ENCODE results near the gene STAG2. TPM values are rescaled to one million over a fixed set of nuclear protein-coding genes. Genes with fewer than 3 reads are reported as not detected.

STAG2 gene
- total RNA-seq, 1 donor from 2014 or later = 70.7 TPM

DNA sequence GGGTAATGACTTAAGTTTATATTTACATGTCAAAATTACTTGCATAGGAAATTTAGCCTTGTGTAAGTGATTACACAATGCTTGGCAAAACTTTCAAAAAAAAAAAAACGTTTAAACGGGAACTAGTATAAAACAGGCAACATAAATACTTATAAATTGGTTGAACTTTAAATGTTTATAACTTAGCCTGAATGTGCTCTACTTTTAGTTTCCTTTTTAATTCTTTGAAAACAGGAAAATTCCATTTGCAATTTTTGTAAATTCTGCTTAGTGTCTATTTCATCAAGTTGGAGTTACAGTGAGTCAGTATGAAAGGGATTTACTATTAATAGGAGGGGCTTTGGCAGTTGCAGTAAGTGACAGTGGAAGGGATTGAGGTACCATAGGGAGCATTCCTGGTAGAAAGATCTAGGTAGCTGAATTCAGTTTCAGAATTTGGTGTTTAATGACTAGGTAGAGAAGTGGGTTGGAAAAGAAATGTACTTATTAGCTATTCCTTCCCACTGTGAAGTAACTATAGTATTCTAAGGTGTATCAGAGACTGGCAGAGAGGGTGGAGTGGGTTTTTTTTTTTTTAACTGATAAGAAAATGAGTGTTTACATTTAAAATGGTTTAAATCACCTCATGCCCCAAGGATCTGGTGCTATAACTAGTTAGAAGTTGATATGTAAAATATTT lies 2.8 kb downstream of the STAG2 start:
- no peak overlapping the region for H3K27ac Mint-ChIP-seq (ENCODE audit: unreplicated experiment)
- peaks cover 27% of the 10 kb centered on the region for H3K4me1 Mint-ChIP-seq
- peaks cover 3% of the 10 kb centered on the region for H3K9me3 Mint-ChIP-seq
- H3K4me3 Mint-ChIP-seq = peak overlapping the region; percentile 92
- H3K27me3 Mint-ChIP-seq (ENCODE audit: low read depth) = peaks cover 4% of the 10 kb centered on the region
- no peak for DNase-seq (ENCODE audit: low read depth, low spot score)
- no peaks in the 10 kb centered on the region for H3K36me3 Mint-ChIP-seq (ENCODE audit: low read depth)
- TF ChIP-seq, protein P1, sequence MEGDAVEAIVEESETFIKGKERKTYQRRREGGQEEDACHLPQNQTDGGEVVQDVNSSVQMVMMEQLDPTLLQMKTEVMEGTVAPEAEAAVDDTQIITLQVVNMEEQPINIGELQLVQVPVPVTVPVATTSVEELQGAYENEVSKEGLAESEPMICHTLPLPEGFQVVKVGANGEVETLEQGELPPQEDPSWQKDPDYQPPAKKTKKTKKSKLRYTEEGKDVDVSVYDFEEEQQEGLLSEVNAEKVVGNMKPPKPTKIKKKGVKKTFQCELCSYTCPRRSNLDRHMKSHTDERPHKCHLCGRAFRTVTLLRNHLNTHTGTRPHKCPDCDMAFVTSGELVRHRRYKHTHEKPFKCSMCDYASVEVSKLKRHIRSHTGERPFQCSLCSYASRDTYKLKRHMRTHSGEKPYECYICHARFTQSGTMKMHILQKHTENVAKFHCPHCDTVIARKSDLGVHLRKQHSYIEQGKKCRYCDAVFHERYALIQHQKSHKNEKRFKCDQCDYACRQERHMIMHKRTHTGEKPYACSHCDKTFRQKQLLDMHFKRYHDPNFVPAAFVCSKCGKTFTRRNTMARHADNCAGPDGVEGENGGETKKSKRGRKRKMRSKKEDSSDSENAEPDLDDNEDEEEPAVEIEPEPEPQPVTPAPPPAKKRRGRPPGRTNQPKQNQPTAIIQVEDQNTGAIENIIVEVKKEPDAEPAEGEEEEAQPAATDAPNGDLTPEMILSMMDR (conservative IDR thresholded peaks at IDR 0.05) = no peak

GRCh38 chrX:123965712-123966111 lies 4.2 kb downstream of the STAG2 start:
- peaks cover under 1% of the 10 kb centered on the region for H3K36me3 Mint-ChIP-seq (ENCODE audit: low read depth)
- H3K4me1 Mint-ChIP-seq = peaks cover 34% of the 10 kb centered on the region
- H3K9me3 Mint-ChIP-seq = peaks cover 4% of the 10 kb centered on the region
- H3K4me3 Mint-ChIP-seq = peak overlapping the region; percentile 59
- TF ChIP-seq, protein P1 (conservative IDR thresholded peaks at IDR 0.05) = no peak
- H3K27ac Mint-ChIP-seq (ENCODE audit: unreplicated experiment) = no peak overlapping the region
- H3K27me3 Mint-ChIP-seq (ENCODE audit: low read depth) = peaks cover 2% of the 10 kb centered on the region
- DNase-seq (ENCODE audit: low read depth, low spot score) = no peak

DNA sequence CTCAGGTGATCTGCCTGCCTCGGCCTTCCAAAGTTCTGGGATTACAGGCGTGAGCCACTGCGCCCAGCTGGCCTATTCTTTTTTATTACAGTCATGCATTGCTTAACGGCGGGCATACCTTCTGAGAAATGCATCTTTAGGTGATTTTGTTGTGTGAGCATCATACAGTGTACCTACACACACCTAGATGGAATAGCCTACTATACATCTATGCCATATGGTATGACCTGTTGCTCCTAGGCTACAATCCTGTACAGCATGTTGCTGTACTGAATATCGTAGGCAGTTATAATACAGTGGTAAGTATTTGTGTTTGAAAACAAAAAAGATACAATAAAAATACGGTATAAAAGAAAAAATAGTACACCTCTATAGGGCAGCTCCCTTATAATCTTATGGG lies 6.0 kb downstream of the STAG2 start:
- TF ChIP-seq, protein P1 (conservative IDR thresholded peaks at IDR 0.05) = no peak
- H3K4me3 Mint-ChIP-seq = no peak overlapping the region
- peaks cover 36% of the 10 kb centered on the region for H3K4me1 Mint-ChIP-seq
- H3K27ac Mint-ChIP-seq (ENCODE audit: unreplicated experiment) = no peak overlapping the region
- H3K27me3 Mint-ChIP-seq (ENCODE audit: low read depth) = peaks cover 2% of the 10 kb centered on the region
- no peak for DNase-seq (ENCODE audit: low read depth, low spot score)
- peaks cover 5% of the 10 kb centered on the region for H3K9me3 Mint-ChIP-seq
- H3K36me3 Mint-ChIP-seq (ENCODE audit: low read depth) = peaks cover 2% of the 10 kb centered on the region

- Mint-ChIP-seq H3K4me3 (no peak overlapping the region), H3K36me3 (ENCODE audit: low read depth) (peaks cover 2% of the 10 kb centered on the region), H3K27me3 (ENCODE audit: low read depth) (no peaks in the 10 kb centered on the region), H3K4me1 (peaks cover 35% of the 10 kb centered on the region), H3K9me3 (peaks cover 5% of the 10 kb centered on the region), H3K27ac (ENCODE audit: unreplicated experiment) (no peak overlapping the region)
- no peak for DNase-seq (ENCODE audit: low read depth, low spot score)
- TF ChIP-seq, protein P1 (conservative IDR thresholded peaks at IDR 0.05) = no peak
Observed at GRCh38 chrX:123968383-123969050, 7.0 kb downstream of the STAG2 start.

GRCh38 chrX:123971982-123972381 lies 10.5 kb downstream of the STAG2 start:
- H3K36me3 Mint-ChIP-seq (ENCODE audit: low read depth) = peaks cover 2% of the 10 kb centered on the region
- no peaks in the 10 kb centered on the region for H3K27me3 Mint-ChIP-seq (ENCODE audit: low read depth)
- TF ChIP-seq, protein P1 (conservative IDR thresholded peaks at IDR 0.05) = no peak
- peaks cover 2% of the 10 kb centered on the region for H3K9me3 Mint-ChIP-seq
- no peak overlapping the region for H3K4me3 Mint-ChIP-seq
- peaks cover 16% of the 10 kb centered on the region for H3K4me1 Mint-ChIP-seq
- DNase-seq (ENCODE audit: low read depth, low spot score) = no peak
- no peak overlapping the region for H3K27ac Mint-ChIP-seq (ENCODE audit: unreplicated experiment)
